NT2/D1 (cell line): Measurements from ENCODE around the gene FNTB.

Experiments
- SUZ12 ChIP-seq: IDR thresholded peaks from 2 replicates; pipeline ENCODE4 v1.6.1; 2011; ENCODE audit not compliant: insufficient read length, insufficient read depth; ENCODE audit errors: extremely low read depth
- ZNF274 ChIP-seq: IDR thresholded peaks from 2 replicates; pipeline ENCODE4 v1.6.1; 2011; ENCODE audit warnings: mild to moderate bottlenecking, low read depth, low read length

DNA sequence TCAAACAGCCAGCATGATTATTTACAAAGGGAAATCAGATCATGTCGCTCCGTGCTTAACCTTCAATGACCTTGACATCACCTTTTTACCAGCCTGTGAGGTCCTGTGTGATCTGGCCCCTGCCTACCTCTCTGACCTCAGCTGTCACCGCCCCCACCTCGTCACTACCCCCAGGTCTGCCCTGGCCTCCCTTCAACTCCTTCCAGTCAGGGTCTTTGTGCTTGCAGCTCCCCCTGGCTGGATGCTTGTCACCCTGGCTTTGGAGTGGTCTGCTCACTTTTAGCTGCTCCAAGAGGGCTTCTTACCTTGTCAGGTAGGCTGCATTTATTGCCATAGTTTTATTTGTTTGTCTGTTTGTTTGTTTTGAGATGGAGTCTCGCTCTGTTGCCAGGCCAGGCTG, 123.8 kb downstream of the FNTB start:
- TF ChIP-seq SUZ12 (no peak), ZNF274 (no peak)
